Endothelial cell of umbilical vein (primary cell): ENCODE data around the gene SRSF2. TPM values are rescaled to one million over a fixed set of nuclear protein-coding genes. Genes with fewer than 3 reads are reported as not detected.

Experiments used
- BruUV-seq: library from RNA; stranded (reverse); fragments of 400-500 nt; replicated peaks from 2 replicates; lab custom pipeline; 2021; lab: Mats Ljungman, UMichigan
- CTCF ChIA-PET: fragments of 300-600, 350-600 bp; sonication (Branson Sonifier 250); formaldehyde crosslinking; loops from one replicate; lab custom pipeline; 2021; ENCODE audit warnings: antibody characterized with exemption, inconsistent platforms; lab: Charles Lee
- POLR2A ChIA-PET: fragments of 300-600, 350-600 bp; sonication (Branson Sonifier 250); formaldehyde crosslinking; loops from one replicate; lab custom pipeline; 2021; ENCODE audit warnings: antibody characterized with exemption, inconsistent platforms; lab: Charles Lee
- DNase-seq: peaks from one replicate; pipeline ENCODE4 v3.0.0-alpha.2; 2011; ENCODE audit warnings: low read depth, low spot score
- FAIRE-seq: peaks from 2 replicates; lab custom pipeline; 2011; peaks lifted over from hg19 to GRCh38; lab: Jason Lieb, UNC
- H2AFZ ChIP-seq: 2 replicates; pipeline ENCODE4 v1.6.0; 2012; ENCODE audit warnings: low read depth, low read length, control low read depth, inconsistent platforms
- H3K27ac ChIP-seq: 2 replicates; pipeline ENCODE4 v1.5.1; 2011; ENCODE audit warnings: low read depth, mild to moderate bottlenecking, control low read depth, low read length, moderate library complexity; ENCODE audit not compliant: insufficient read depth
- H3K27me3 ChIP-seq, 2 experiments: 2 replicates each; pipeline versions ENCODE4 v1.6.0 to v1.6.1; 2011; ENCODE audit warnings: low read length in 2 of 2, mixed read lengths in 1 of 2; ENCODE audit not compliant: control insufficient read depth in 2 of 2, insufficient read depth in 2 of 2
- H3K36me3 ChIP-seq, 2 experiments: 2 replicates in 1 of 2; 3 replicates in 1 of 2; pipeline ENCODE4 v1.5.1; 2011; ENCODE audit warnings: low read length in 2 of 2, mild to moderate bottlenecking in 1 of 2, moderate library complexity in 1 of 2; ENCODE audit not compliant: control insufficient read depth in 2 of 2, insufficient read depth in 2 of 2; ENCODE audit errors: extremely low read depth in 1 of 2
- H3K4me1 ChIP-seq: 3 replicates; pipeline ENCODE4 v1.5.1; 2011; ENCODE audit warnings: mild to moderate bottlenecking, low read length; ENCODE audit not compliant: control insufficient read depth, insufficient read depth; ENCODE audit errors: extremely low read depth
- H3K4me2 ChIP-seq: 2 replicates; pipeline ENCODE4 v1.6.1; 2011; ENCODE audit warnings: low read length, control low read depth, mixed read lengths; ENCODE audit not compliant: insufficient read depth
- H3K4me3 ChIP-seq, 3 experiments: fragments of 200-600 bp in 1 of 3; sonication (generic), shearing (Covaris generic) in 1 of 3; replicated peaks in 1 of 3; 2 replicates each; pipeline ENCODE4 v1.5.1; 2011 to 2016; ENCODE audit warnings: control low read depth in 3 of 3, low read length in 3 of 3, mild to moderate bottlenecking in 2 of 3, inconsistent platforms in 1 of 3, low read depth in 1 of 3, moderate library complexity in 1 of 3; ENCODE audit not compliant: insufficient read depth in 1 of 3
- H3K79me2 ChIP-seq: 2 replicates; pipeline ENCODE4 v1.6.0; 2012; ENCODE audit warnings: low read length, inconsistent platforms; ENCODE audit not compliant: control insufficient read depth, insufficient read depth
- H3K9ac ChIP-seq: replicated peaks from 2 replicates; pipeline ENCODE3; 2011; ENCODE audit warnings: low read length, control low read depth; ENCODE audit not compliant: insufficient read depth; ENCODE audit errors: extremely low read depth
- H3K9me1 ChIP-seq: replicated peaks from 3 replicates; pipeline ENCODE4 v1.6.0; 2011; ENCODE audit warnings: mild to moderate bottlenecking, low read length; ENCODE audit not compliant: control insufficient read depth, insufficient read depth; ENCODE audit errors: extremely low read depth
- H3K9me3 ChIP-seq: replicated peaks from 2 replicates; pipeline ENCODE4 v1.5.1; 2012; ENCODE audit warnings: low read length, inconsistent platforms; ENCODE audit not compliant: control insufficient read depth, insufficient read depth
- H4K20me1 ChIP-seq: replicated peaks from 2 replicates; pipeline ENCODE3; 2011; ENCODE audit warnings: mild to moderate bottlenecking, low read length; ENCODE audit not compliant: control insufficient read depth, insufficient read depth; ENCODE audit errors: extremely low read depth
- CTCF ChIP-seq, 2 donors: IDR thresholded peaks; 1 replicate in 1 of 2; 2 replicates in 1 of 2; pipeline ENCODE4 v1.5.1; 2011; ENCODE audit warnings: low read length in 2 of 2, mild to moderate bottlenecking in 2 of 2, moderate library complexity in 2 of 2, control low read depth in 1 of 2, inconsistent platforms in 1 of 2, low read depth in 1 of 2; ENCODE audit not compliant: insufficient read depth in 1 of 2; ENCODE audit errors: extremely low read depth in 1 of 2
- EZH2 ChIP-seq: IDR thresholded peaks from 2 replicates; pipeline ENCODE4 v1.6.1; 2012; ENCODE audit warnings: borderline replicate concordance, low read depth, mild to moderate bottlenecking, moderate library complexity, low read length, inconsistent platforms; ENCODE audit not compliant: severe bottlenecking
- FOS ChIP-seq: IDR thresholded peaks from 2 replicates; pipeline ENCODE4 v1.6.1; 2011; ENCODE audit warnings: mild to moderate bottlenecking, low read length, moderate library complexity, borderline replicate concordance; ENCODE audit not compliant: insufficient read depth
- MAX ChIP-seq: IDR thresholded peaks from 2 replicates; pipeline ENCODE4 v1.6.1; 2011; ENCODE audit not compliant: insufficient read depth, insufficient read length
- MYC ChIP-seq: IDR thresholded peaks from one replicate; pipeline ENCODE4 v1.6.1; 2011; ENCODE audit warnings: mild to moderate bottlenecking, low read depth, low read length
- POLR2A ChIP-seq: IDR thresholded peaks from 2 replicates; pipeline ENCODE4 v1.6.1; 2012; ENCODE audit warnings: low read depth, mild to moderate bottlenecking, control low read depth, low read length
- POLR2AphosphoS5 ChIP-seq: IDR thresholded peaks from 2 replicates; pipeline ENCODE4 v1.6.1; 2012; ENCODE audit warnings: low read depth, mild to moderate bottlenecking, control low read depth, low read length, moderate library complexity; ENCODE audit not compliant: insufficient read depth
- dilution Hi-C: fragments of 300-500 bp; cut with MboI; formaldehyde crosslinking; loops from one replicate; pipeline ENCODE4 v1.15.0; 2019; ENCODE audit warnings: low sequenced_read_pairs; ENCODE audit not compliant: extremely low pct_ligation_motif_present
- intact Hi-C: fragments of 100-400 bp; cut with micrococcal nuclease; formaldehyde crosslinking; loops from one replicate; pipeline ENCODE4 v1.10.0; 2022
- polyA plus RNA-seq, 4 experiments: library from polyadenylated mRNA; depleted of rRNA in 3 of 4; stranded (reverse) in 3 of 4; unstranded in 1 of 4; fragments of >200 nt; gene quantifications; 2 replicates each; pipeline versions ENCODE4 v1.2.1 to v1.2.3, GENCODE V29; 2011 to 2012; ENCODE audit warnings: missing spikeins in 1 of 4
- total RNA-seq: library from RNA; stranded (reverse); gene quantifications from 2 replicates; pipeline ENCODE4 v1.2.3, GENCODE V29; 2021

Gene SRSF2
- total and polyA plus RNA-seq, 2 donors (not counting 3 experiments of a cell fraction or from before 2014, with no cell fraction given) = 283 to 307 TPM

- no peak overlapping the region for H3K4me2 ChIP-seq
- DNase-seq (no peak), FAIRE-seq (no peak)
- no peak for TF ChIP-seq POLR2AphosphoS5
- dilution Hi-C loops (no loop called here), intact Hi-C loops (no loop called here)
- peaks cover 14% of the 10 kb centered on the region for H3K4me1 ChIP-seq
- H3K9me3 ChIP-seq = no peaks in the 10 kb centered on the region
- no peak overlapping the region for H3K27ac ChIP-seq
- BruUV-seq = no TSS peak
- H3K79me2 ChIP-seq = peaks cover 75% of the 10 kb centered on the region
- H4K20me1 ChIP-seq = no peaks in the 10 kb centered on the region
- ChIA-PET CTCF (interaction anchor here (1.1 to 1.8 kb wide), 4 partner anchors 11 to 22 kb away, joined by 3 to 9 read pairs (median 4); no protein-coding TSS in a partner anchor), POLR2A (no interaction called here)
- H2AFZ ChIP-seq = no peak overlapping the region
- no peak overlapping the region for H3K4me3 ChIP-seq
- H3K9ac ChIP-seq = no peak overlapping the region
- H3K36me3 ChIP-seq = no peaks in the 10 kb centered on the region
- no peaks in the 10 kb centered on the region for H3K9me1 ChIP-seq
- H3K27me3 ChIP-seq = no peaks in the 10 kb centered on the region
Measured at GRCh38 chr17:76702941-76703637, 34.0 kb downstream of the SRSF2 start.

GRCh38 chr17:76702076-76702475, 35.1 kb downstream of the SRSF2 start:
- CTCF ChIA-PET = interaction anchor here (0.9 to 2.5 kb wide), 3 partner anchors 12 to 21 kb away, joined by 3 to 9 read pairs (median 4); no protein-coding TSS in a partner anchor
- Histone ChIP-seq H3K36me3 (no peaks in the 10 kb centered on the region), H3K9ac (no peak overlapping the region), H3K4me2 (no peak overlapping the region), H3K4me3 (no peak overlapping the region), H3K4me1 (peaks cover 24% of the 10 kb centered on the region), H2AFZ (no peak overlapping the region), H4K20me1 (no peaks in the 10 kb centered on the region), H3K27ac (no peak overlapping the region), H3K9me1 (no peaks in the 10 kb centered on the region), H3K27me3 (no peaks in the 10 kb centered on the region), H3K9me3 (no peaks in the 10 kb centered on the region), H3K79me2 (peaks cover 74% of the 10 kb centered on the region)
- intact Hi-C loops = no loop called here
- no TSS peak for BruUV-seq
- TF ChIP-seq MYC (no peak), POLR2A (no peak), EZH2 (no peak), MAX (no peak), FOS (no peak), CTCF (IDR thresholded peaks at IDR 0.05; ENCODE audit: extremely low read depth in 1 of 2, insufficient read depth in 1 of 2, low read depth in 1 of 2, low read length in 2 of 2) (no peak)
- FAIRE-seq (no peak), DNase-seq (no peak)
- dilution Hi-C loops = no loop called here
- POLR2A ChIA-PET = no interaction called here
